Measurements from ENCODE around the gene FMN1. TPM values are rescaled to one million over a fixed set of nuclear protein-coding genes. Genes with fewer than 3 reads are reported as not detected.

The FMN1 gene
- total and polyA plus RNA-seq, 2 of the 8 experiments (the other 6 are each of a cell fraction or from before 2014, with no cell fraction given) = 0.27 to 3.7 TPM

DNA sequence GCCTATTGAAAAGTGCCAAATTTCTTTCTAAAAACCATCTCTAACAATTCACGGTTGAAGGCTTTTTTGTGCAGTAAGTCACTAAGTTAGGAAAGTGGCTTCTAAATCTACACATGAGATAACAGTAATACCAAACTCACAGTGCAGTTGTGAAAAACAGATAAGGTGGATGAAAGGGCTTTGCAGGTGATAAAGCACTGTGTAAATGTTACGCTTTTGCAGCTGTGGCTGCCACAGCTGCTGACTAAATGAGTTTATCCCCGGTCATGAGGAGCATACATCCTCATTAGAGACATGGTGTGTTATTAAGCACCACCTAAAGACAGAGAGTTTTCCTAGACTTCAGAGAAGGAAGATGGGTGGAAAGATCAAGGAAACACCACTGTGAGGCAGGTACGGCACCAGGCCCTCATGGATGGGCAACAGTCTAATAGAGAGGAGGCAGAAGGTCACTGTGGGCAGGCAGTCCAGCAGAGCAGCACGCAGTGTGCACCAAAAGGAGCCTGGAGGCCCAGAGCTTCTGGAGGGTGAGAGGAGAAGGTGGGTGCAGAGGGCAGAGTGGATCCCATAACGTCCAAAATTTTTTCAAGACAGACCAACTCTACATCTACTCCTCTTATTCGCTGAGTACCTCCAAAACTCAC lies 68.5 kb downstream of the FMN1 start (continued):
- TF ChIP-seq, protein P1, sequence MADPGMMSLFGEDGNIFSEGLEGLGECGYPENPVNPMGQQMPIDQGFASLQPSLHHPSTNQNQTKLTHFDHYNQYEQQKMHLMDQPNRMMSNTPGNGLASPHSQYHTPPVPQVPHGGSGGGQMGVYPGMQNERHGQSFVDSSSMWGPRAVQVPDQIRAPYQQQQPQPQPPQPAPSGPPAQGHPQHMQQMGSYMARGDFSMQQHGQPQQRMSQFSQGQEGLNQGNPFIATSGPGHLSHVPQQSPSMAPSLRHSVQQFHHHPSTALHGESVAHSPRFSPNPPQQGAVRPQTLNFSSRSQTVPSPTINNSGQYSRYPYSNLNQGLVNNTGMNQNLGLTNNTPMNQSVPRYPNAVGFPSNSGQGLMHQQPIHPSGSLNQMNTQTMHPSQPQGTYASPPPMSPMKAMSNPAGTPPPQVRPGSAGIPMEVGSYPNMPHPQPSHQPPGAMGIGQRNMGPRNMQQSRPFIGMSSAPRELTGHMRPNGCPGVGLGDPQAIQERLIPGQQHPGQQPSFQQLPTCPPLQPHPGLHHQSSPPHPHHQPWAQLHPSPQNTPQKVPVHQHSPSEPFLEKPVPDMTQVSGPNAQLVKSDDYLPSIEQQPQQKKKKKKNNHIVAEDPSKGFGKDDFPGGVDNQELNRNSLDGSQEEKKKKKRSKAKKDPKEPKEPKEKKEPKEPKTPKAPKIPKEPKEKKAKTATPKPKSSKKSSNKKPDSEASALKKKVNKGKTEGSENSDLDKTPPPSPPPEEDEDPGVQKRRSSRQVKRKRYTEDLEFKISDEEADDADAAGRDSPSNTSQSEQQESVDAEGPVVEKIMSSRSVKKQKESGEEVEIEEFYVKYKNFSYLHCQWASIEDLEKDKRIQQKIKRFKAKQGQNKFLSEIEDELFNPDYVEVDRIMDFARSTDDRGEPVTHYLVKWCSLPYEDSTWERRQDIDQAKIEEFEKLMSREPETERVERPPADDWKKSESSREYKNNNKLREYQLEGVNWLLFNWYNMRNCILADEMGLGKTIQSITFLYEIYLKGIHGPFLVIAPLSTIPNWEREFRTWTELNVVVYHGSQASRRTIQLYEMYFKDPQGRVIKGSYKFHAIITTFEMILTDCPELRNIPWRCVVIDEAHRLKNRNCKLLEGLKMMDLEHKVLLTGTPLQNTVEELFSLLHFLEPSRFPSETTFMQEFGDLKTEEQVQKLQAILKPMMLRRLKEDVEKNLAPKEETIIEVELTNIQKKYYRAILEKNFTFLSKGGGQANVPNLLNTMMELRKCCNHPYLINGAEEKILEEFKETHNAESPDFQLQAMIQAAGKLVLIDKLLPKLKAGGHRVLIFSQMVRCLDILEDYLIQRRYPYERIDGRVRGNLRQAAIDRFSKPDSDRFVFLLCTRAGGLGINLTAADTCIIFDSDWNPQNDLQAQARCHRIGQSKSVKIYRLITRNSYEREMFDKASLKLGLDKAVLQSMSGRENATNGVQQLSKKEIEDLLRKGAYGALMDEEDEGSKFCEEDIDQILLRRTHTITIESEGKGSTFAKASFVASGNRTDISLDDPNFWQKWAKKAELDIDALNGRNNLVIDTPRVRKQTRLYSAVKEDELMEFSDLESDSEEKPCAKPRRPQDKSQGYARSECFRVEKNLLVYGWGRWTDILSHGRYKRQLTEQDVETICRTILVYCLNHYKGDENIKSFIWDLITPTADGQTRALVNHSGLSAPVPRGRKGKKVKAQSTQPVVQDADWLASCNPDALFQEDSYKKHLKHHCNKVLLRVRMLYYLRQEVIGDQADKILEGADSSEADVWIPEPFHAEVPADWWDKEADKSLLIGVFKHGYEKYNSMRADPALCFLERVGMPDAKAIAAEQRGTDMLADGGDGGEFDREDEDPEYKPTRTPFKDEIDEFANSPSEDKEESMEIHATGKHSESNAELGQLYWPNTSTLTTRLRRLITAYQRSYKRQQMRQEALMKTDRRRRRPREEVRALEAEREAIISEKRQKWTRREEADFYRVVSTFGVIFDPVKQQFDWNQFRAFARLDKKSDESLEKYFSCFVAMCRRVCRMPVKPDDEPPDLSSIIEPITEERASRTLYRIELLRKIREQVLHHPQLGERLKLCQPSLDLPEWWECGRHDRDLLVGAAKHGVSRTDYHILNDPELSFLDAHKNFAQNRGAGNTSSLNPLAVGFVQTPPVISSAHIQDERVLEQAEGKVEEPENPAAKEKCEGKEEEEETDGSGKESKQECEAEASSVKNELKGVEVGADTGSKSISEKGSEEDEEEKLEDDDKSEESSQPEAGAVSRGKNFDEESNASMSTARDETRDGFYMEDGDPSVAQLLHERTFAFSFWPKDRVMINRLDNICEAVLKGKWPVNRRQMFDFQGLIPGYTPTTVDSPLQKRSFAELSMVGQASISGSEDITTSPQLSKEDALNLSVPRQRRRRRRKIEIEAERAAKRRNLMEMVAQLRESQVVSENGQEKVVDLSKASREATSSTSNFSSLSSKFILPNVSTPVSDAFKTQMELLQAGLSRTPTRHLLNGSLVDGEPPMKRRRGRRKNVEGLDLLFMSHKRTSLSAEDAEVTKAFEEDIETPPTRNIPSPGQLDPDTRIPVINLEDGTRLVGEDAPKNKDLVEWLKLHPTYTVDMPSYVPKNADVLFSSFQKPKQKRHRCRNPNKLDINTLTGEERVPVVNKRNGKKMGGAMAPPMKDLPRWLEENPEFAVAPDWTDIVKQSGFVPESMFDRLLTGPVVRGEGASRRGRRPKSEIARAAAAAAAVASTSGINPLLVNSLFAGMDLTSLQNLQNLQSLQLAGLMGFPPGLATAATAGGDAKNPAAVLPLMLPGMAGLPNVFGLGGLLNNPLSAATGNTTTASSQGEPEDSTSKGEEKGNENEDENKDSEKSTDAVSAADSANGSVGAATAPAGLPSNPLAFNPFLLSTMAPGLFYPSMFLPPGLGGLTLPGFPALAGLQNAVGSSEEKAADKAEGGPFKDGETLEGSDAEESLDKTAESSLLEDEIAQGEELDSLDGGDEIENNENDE (IDR thresholded peaks at IDR 0.05; ENCODE audit: insufficient replicate concordance, low read length) = no peak
- TF ChIP-seq CBX5 (IDR thresholded peaks at IDR 0.05; ENCODE audit: low read depth, low read length) = no peak
- no peak for TF ChIP-seq SIRT6 (IDR thresholded peaks at IDR 0.05; ENCODE audit: low read length)
- no peak for TF ChIP-seq BCL11A (IDR thresholded peaks at IDR 0.05; ENCODE audit: low read depth in 2 of 2, low read length in 2 of 2)
- TF ChIP-seq TCF12 (IDR thresholded peaks at IDR 0.05; ENCODE audit: low read depth, low read length) = no peak
- no peak for TF ChIP-seq EGR1 (IDR thresholded peaks at IDR 0.05; ENCODE audit: borderline replicate concordance, low read depth, low read length)
- TF ChIP-seq CEBPB (IDR thresholded peaks at IDR 0.05; ENCODE audit: low read depth, low read length) = no peak
- TF ChIP-seq SIX5 (IDR thresholded peaks at IDR 0.05; ENCODE audit: low read depth, low read length) = no peak
- no peak for TF ChIP-seq PHF8 (conservative IDR thresholded peaks at IDR 0.05; ENCODE audit: low read depth, low read length)
